CD4-positive, alpha-beta T cell treated with Interleukin-2 at 100 ng/mL for 4 hours (primary cell): ENCODE data around the gene WNK2.

ENCODE experiments used
- DNase-seq: peaks from one replicate; pipeline ENCODE4 v3.0.0-alpha.2; 2020; ENCODE audit warnings: low spot score

WNK2 gene

DNA sequence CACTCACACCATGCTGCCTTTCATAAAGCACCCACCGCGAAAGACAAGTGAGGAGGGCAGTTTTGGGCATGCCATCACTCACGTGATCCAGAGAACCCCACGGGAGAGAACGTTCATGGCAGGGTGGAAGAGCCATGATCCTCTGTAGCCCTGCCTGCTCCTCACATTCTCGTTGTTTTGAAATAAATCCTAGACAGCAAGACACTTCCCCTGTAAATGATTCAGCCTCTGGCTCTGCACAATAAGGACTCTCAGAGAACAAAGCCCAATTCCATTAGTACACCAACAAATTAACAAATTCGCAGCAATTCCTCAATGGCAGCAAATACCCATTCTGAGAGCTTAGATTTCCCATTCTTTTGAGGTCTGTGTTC lies 71.5 kb downstream of the WNK2 start:
- DNase-seq, result no peak

GRCh38 chr9:93255994-93256877 lies 72.3 kb downstream of the WNK2 start:
- DNase-seq, result no peak

DNA sequence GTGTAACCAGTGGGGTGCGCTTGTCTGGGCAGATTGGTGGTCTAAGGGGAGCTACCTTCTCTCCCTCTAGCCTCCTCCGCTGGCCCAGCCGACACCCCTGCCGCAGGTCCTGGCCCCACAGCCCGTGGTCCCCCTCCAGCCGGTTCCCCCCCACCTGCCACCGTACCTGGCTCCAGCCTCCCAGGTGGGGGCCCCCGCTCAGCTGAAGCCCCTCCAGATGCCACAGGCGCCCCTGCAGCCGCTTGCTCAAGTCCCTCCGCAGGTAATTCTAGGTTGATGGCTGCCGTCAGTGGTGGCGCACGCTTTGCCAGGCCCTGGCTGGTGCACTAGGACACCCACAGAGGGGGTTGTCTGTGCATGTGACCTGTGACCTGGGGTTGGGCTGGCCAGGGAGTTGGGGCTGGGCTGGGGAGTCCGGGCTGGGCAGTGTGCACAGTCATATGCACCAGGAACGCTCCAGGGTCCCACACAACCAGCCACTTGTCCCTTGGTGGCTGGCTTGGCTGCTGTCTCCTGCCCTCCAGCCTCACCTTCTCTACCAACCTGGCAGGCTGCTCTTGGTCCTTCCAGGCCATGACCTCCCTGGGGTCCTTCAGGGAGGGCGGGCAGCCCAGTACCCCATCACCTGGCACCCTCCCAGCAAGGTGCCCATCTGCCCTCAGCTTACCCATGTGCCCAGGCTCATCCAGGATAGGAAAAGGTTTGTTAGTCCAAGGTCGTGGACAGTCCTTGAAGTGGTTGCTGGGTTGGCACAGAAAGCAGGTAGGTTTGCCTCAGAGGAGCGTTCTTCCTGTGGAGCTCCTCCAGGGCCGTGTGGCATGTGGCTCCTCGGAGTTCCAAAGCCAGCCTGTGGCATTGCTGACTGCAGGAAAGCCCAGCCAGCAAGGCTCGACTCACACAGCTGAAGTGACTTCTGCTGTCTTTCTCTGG lies 73.2 kb downstream of the WNK2 start:
- no peak for DNase-seq

DNA sequence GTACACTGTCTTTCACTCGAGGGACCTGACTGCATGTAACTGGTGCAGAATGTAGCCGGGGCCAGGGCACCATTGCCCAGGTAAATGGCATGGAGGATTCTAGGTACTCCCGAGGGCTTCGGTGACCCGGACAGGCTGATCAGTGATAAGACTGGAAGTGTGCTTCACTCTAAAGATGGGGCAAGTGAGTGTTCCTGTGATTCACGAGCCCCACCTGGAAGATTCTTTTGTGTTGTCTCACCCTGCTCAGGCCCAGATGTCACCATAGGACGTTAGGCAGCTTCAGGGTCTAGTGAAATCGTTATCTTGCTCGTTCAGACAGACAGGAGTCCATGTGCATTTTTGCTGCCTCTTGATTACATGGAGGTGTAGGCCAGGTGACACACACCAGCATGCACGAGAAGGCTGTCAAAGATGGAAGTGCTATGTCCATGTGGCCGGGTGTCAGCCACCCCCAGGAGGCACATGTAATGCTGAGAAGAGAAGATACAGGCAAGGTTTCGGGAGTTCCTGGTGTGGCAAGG lies 73.9 kb downstream of the WNK2 start:
- DNase-seq, result no peak

DNA sequence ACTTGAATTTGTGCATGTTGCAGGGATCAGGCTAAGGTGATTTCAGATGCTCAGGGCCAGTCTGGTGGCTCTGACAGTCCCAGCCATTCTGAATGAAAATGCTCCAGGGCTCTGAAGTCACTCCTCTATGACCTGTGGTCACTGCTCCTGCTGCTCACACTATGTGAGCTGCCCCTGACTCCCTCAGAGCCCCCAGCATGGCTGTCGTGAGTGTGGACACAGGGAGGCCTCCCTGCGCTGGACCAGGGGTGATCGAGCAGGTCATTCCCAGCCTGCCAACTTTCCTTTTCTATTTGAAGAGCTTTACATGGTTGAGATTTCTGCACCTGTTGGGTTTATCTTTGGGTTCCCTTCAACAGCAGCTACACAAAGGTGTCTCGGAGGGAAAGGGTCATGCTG lies 74.5 kb downstream of the WNK2 start:
- DNase-seq, result no peak

DNA sequence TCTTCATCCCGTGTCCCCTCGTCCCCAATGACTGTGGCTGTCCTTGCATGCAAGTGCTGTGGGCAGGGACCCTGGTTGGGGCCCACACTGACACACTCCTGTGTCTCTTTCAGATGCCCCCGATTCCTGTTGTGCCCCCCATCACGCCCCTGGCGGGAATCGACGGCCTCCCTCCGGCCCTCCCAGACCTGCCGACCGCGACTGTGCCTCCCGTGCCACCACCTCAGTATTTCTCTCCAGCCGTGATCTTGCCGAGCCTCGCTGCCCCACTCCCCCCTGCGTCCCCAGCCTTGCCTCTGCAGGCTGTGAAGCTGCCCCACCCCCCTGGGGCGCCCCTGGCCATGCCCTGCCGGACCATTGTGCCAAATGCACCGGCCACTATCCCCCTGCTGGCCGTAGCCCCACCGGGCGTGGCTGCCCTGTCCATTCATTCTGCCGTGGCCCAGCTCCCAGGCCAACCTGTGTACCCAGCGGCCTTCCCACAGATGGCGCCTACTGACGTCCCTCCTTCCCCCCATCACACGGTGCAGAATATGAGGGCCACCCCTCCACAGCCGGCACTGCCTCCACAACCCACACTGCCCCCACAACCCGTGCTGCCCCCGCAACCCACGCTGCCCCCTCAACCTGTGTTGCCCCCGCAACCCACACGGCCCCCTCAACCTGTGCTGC lies 75.0 kb downstream of the WNK2 start:
- DNase-seq, result no peak

- no peak for DNase-seq
Observed at GRCh38 chr9:93259490-93260262, 75.7 kb downstream of the WNK2 start.

GRCh38 chr9:93260263-93261066 lies 76.5 kb downstream of the WNK2 start:
- no peak for DNase-seq

DNA sequence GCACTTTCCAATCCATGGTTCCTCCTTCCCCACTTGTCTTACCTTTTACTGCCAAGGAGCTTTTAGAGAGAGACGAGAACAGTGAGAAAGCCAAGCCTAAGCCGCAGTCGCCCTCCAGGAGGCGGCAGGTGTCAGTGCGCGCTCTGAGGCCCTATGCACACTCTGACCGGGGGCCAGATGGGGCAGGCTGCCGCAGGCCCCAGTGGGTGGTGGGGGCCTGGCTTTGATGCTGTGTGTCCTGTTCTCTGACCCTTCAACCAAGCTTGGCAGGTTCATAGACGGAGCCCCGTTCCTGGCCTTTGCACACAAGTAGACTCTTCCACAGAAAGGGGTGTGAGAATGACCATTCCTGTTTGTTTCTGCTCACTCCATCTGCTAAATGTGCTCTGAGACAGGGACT lies 77.3 kb downstream of the WNK2 start:
- DNase-seq, result no peak

- no peak for DNase-seq
Observed at GRCh38 chr9:93261735-93262523, 78.0 kb downstream of the WNK2 start.

GRCh38 chr9:93262537-93263310 lies 78.8 kb downstream of the WNK2 start:
- no peak for DNase-seq

GRCh38 chr9:93263334-93264229 lies 79.6 kb downstream of the WNK2 start:
- no peak for DNase-seq

DNA sequence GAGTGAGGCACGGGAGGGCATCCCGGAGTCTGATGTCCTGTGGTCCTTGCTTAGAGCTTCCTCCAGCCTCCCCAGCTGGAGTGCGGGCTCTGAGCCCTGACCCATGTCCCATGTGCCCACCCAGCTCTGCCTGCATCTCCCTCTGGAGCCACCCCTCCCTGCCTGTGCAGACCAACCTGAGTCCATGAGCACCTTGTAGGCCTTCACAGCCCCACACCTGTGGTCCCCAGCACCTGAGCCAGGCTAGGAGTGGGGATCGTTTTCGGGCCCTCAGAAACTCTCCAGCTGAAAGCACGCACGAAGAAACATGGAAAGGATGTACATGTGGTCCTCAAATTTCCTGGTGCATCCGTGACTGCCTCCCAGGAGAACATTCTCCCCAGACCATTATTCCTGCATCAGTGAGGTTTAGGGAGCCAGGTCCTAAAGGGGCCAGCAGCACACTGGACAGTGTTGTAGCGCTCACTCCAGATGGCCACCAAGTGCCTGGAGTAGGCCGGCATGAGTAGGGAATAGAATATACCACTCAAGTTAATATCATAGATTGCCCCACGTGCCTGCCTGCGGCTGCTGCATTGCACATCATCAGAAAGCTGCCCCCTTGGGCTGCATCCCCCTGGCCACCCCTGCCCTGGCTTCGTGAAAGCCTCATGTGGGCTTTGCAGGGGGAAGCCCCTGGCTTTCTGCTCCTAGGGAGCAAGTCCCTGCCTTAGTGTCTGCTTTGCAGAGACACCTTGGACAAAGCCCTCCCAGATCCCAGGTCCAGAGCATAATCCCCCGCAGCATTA lies 80.6 kb downstream of the WNK2 start:
- DNase-seq, result no peak

GRCh38 chr9:93265301-93265971 lies 81.5 kb downstream of the WNK2 start:
- DNase-seq, result no peak

DNA sequence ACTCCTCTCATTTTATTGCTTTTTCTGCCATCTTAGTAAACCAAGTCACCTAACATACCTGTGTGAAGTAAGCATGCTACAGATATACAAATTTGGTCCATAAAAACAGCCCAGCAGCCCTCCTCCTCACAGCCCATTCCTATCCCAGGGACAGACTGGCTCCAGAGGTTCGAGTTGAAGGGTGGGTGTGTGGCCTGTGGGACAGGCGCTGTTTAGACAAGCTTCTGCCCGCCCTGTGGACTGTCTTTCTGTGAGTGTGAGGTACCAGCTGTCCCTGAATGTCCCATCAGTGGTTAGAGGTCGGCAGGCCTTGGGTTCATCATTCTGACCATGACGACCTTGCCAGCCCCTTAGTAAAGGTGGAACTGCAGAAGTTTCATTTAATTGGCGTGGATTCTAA lies 82.0 kb downstream of the WNK2 start:
- no peak for DNase-seq

DNA sequence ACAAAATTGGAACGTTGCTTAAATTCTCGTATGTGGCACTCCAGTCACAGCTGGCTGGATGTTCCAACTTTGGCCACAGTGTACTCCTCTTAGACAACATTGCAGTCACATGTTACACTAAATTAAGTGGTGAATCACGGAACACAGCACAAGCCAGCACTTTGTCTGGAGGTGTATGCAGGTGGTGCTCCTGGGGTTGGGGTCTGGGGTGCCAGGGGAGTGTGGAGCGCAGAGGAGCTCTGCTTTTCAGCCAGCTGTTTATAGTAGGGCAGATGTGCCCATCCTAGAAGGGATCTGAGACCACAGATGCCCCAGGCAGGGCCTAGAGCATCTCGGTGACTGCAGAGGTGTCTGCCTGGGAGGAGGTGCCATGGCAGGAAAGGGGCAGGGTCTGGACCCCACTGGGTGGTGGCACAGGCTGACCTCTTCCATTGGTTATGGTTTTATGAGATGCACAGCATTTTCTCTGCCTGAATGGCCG lies 82.6 kb downstream of the WNK2 start:
- no peak for DNase-seq
